ENCODE data around the gene SLC48A1.

- TF ChIP-seq REST (IDR thresholded peaks at IDR 0.05) = no peak
- no peak for TF ChIP-seq CTCF (IDR thresholded peaks at IDR 0.05; ENCODE audit: low read depth, low read length, missing input control)
- no peak for TF ChIP-seq TAF1 (conservative IDR thresholded peaks at IDR 0.05)
- TF ChIP-seq EGR1 (IDR thresholded peaks at IDR 0.05; ENCODE audit: low read depth in 2 of 2) = no peak
- no peak for TF ChIP-seq MAX (IDR thresholded peaks at IDR 0.05)
- TF ChIP-seq JUND (IDR thresholded peaks at IDR 0.05) = no peak
- no peak for TF ChIP-seq HNF4A (conservative IDR thresholded peaks at IDR 0.05)
These were observed 4.1 kb downstream of the SLC48A1 start for GRCh38 chr12:47777151-47777550.

Measured in liver (tissue), 3 donors.